ENCODE data around the gene HTR3C.
"Not testable (repeated sequence)": the region's sequence is repeated elsewhere in the genome, so short reads cannot be mapped to it uniquely, and the experiment has no call there.

The HTR3C gene

DNA sequence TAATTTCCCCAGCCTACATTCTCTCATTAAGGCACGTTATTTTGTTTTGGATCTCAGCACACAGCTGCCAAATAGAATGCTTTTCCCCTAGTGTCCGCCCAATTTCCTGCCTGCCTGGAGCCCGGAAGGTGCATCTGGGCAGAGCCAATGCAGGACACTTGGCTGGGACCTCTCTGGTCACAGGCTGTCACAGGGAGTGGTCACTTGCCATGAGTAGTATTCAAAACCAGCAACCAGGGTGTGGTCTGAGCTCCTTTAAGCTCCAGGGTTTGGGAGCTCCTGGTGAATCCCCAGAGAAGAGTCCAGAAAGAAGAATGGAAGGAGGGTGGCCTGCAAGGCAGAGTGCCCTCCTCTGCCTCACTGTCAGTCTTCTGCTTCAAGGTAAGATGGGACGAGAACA lies at the start of gene HTR3C:
Gene HTR3C (plus strand): TSS at position 281 of the 400 bp plus-strand sequence. CDS start 34 bp downstream, at position 315.
- DNase-seq, result no peak

DNA sequence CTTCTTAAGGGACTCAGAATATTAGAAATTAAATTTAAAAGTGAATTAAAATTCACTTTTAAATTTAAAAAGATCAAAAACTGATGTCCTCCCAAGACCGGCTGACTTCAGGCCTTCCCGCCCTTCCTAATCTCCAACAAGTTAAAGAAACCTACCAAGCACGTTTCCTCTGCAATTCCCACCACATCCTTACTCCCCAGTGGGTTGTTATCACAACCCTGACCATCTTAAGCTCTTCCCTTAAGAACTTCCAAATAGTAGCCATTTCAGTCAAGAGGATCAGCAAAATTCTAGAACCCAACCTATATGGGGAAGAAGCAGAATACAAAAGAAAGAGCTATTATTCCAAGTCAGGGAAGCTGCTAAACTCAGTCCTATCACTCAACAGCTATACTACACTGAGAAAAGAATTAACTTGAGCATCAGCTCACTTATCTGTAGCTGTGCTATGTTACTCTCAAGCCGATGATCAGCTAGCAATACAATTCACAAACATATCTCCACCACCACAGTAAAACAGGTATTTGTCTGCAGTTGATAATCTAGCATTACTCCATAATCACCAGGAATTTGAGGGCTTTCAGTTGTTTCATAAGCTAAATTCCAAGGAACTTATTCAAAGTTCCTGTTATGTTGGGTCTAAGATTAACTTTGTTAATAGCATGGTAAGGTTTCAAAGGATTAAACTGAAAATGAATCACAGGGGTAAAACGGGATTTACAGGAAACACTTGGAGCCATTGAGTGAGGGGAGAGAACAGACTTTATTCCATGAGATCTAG lies 49.5 kb upstream of the HTR3C start:
- no peak for DNase-seq

- no peak for DNase-seq
Observed at GRCh38 chr3:184004476-184004875, 48.4 kb upstream of the HTR3C start.

DNA sequence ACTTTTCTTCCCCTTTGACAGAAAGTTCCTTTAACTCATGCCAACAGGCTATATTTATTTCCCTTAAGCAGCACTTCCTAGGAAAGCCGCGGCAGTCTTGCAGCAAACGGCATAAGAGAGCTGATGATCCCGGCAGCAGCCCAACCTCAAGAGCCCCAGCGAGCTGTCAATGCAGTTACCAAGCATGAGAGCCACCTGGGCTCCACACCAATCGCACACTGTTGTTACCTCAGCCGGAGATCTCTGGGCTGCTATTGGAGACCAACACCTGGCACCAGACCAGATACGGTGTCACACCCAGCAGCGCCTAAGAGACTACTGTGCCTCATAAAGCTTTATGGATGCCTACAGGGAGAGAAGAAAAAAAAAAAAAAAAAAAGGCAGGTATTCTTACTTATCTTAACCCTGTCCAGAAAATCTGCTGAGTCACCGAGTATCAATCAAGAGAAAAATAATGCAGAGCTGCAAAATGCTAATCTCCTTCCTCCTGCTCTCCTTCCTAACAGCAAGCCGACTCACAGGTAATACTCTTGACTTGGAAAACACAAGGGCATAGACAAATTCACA lies 46.8 kb upstream of the HTR3C start:
- peak; percentile 95 for DNase-seq

GRCh38 chr3:184007143-184007813 lies 45.6 kb upstream of the HTR3C start:
- DNase-seq, result not testable (repeated sequence)

DNA sequence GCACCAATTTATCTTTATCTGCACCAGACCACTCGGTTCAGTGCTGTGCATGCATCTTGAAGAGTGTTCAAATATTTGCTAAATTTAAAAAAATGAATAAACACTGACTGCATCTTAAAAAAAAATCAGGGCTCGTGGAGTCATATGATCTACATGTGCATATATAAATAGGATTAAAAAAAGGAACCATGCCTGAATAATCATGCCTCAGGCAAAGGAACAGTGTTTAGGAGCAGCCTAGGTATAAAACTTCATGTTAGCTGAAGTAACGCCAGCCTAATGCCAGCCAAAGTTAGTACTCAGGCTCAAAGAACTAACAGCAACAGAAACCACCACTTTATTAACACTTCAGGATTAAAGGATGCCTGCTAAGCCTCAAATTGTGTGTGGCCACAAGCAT lies 44.7 kb upstream of the HTR3C start:
- DNase-seq, result no peak

DNA sequence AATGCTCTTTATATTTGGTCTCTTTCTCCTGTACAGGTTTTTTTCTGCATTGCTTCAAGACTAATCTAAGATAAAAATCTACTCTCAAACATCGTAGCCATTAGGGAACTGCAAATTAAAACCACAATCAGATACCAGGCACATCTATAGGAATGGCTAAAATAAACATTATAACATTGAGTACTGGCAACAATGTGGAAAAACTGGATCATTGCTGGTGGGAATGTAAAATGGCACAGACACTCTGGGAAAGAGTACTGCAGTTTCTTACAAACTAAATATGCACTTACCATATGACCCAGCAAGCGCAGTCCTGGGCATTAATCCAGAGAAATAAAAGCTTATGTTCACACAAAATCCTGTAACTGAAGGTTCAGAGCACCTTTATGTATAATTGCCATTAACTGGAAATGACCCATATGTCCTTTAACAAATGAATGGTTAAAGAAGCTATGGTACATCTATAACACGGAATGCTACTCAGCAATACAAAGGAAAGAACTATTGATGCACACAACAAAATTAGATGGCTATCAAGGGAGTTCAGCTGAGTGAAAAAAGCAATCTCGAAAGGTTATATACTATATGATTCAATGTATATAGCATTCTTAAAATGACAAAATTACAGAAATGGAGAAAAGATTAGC lies 41.5 kb upstream of the HTR3C start:
- no peak for DNase-seq

GRCh38 chr3:184011937-184012889 lies 40.6 kb upstream of the HTR3C start:
- DNase-seq, result no peak

DNA sequence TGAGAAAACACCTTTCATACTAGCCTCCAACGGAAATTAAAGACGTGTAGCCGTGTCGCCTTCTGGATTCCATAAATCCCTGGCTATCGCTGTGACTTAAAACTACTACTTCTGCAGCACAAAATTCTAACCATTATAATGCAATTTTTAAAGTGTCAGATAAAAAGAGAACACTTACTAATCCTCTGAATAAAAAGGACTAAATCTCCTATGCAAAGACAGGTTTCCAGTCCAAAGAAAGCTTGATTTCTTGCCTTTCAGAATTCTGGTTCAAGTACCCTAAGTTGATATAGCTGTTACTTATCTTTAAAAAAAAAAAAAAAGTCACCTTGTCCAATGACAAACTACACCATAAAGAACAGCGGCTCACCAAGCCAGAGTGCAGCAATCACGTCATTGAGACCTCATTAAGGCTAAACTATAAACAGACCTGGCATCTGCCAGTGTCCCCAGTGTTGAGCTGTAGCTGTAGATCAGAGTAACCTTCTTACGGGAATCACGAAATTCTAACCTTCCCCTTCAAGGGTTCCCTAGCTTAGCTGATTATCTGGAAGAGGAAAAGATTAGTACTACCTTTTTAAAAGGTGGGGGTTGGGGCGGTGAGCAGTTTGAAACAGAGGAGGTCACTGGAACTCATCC lies 37.3 kb upstream of the HTR3C start:
- DNase-seq, result no peak

- no peak for DNase-seq
Observed at GRCh38 chr3:184016169-184016570, 36.7 kb upstream of the HTR3C start.

GRCh38 chr3:184016811-184017671 lies 35.8 kb upstream of the HTR3C start:
- no peak for DNase-seq

DNA sequence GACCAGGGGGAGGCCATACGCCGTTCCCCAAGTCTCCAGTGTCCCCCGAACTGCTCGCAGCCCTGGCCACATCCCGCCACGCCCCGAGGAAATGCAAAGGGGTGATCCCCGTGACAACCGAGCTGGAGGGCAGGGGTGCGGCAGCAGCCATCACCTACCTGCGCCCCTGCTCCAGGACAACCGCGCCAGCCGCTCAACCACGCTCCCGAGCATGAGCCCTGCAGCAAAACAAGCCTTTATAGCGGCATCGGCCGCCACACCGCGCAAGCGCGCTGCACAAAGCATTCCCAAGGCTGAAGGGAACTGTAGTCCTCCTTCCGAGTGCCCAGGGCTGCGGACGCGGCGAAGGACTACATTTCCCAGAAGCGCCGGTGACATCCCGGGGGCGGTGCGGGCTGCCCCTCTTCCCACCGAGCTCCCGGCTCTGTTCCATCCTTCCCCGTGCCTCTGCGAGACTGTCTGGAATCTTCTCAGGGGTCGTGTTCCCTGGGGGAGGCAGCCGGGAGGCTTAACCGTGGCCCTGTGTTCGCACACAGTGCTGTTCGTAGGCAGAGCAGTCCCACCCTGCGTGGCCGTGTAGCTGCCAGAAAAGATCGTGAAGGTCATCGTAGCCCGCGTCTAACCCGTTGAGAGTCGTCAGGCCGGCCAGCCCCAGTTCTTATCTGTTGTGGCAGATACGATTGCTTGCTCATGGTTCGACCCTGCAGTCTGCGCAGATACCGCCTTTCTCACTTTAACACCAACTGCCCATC lies 35.0 kb upstream of the HTR3C start, which contains the start of gene ABCC5:
Gene ABCC5 (minus strand): TSS at position 213 of the 752 bp plus-strand sequence. CDS start 3,492 bp downstream, outside the sequence.
- peak; percentile 78 for DNase-seq

DNA sequence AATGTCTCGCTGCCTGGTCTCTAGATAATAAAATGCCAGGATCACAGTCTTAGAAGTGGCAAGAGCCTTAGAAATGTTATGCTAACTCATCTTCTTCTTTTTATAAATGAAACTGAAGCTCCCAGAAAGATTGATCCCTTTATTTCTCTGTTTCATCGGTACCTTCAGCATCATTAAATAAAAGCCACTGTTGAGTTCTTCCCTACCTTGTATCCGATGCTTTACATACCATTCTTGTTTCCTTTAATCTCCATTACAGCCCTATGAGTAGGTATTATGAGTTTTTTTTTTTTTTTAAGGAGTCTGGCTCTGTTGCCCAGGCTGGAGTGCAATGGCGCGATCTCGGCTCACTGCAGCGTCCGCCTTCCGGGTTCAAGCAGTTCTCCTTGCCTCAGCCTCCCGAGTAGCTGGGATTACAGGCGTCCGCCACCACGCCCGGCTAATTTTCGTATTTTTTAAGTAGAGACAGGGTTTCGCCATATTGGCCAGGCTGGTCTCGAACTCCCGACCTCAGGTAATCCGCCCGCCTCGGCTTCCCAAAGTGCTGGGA lies 34.3 kb upstream of the HTR3C start:
- no peak for DNase-seq

- no peak for DNase-seq
Observed at GRCh38 chr3:184022323-184022722, 30.5 kb upstream of the HTR3C start.

DNA sequence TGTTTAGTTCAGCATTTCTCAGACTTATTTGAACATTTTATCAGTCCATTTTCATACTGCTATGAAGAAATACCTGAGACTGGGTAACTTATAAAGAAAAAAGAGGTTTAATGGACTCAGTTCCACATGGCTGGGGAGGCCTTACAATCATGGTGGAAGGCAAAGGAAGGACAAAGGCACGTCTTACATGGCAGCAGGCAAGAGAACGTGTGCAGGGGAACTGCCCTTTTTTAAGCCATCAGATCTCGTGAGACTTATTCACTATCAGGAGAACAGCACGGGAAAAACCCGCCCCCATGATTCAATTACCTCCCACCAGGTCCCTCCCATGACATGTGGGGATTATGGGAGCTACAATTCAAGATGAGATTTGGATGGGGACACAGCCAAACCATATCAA lies 27.6 kb upstream of the HTR3C start:
- DNase-seq, result not testable (repeated sequence)

DNA sequence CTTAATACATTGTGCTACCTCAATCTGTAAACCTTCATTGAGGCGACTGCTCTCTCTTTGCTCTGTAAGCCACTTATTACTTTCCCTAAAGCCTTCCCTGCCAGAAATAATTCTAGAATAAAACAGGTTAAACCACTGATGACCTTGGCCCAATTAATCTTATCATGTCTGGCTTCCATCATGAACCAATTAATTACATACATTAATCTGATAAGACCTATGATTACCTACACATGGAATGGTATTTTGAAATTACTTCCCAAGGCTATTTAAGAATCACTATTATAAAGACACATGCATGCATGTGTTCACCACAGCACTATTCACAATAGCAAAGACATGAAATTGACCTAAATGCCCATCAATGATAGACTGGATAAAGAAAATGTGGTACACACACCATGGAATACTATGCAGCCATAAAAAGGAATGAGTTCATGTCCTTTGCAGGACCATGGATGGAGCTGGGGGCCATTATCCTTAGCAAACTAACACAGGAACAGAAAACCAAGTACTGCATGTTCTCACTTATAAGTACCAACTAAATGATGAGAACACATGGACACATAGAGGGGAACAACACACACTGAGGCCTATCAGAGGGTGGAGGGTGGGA lies 24.5 kb upstream of the HTR3C start:
- not testable (repeated sequence) for DNase-seq

GRCh38 chr3:184029443-184029842 lies 23.4 kb upstream of the HTR3C start:
- no peak for DNase-seq

- DNase-seq, result no peak
Observed at GRCh38 chr3:184030536-184030935, 22.3 kb upstream of the HTR3C start.

GRCh38 chr3:184031187-184031792 lies 21.6 kb upstream of the HTR3C start, which contains the start of gene HTR3D:
TSS of gene HTR3D (plus strand) at chr3:184031742. CDS start at chr3:184031742, 0 bp downstream.
- DNase-seq, result no peak

All from NCI-H187 treated with DMSO at 0.1 percent for 48 hours (cell line).